ENCODE measurements around the gene SLC28A3. TPM values are rescaled to one million over a fixed set of nuclear protein-coding genes. Genes with fewer than 3 reads are reported as not detected.

Gene SLC28A3
- total and polyA plus RNA-seq, 2 donors (not counting 3 experiments of a cell fraction or from before 2014, with no cell fraction given), result not detected

GRCh38 chr9:84385386-84386040, 45.0 kb upstream of the SLC28A3 start:
- intact Hi-C loops (cut with micrococcal nuclease) (no loop called here), dilution Hi-C loops (cut with MboI; ENCODE audit: extremely low pct_ligation_motif_present, low sequenced_read_pairs) (no loop called here)
- H3K9me1 ChIP-seq (replicated peaks; ENCODE audit: control insufficient read depth, extremely low read depth, insufficient read depth, low read length), result no peaks in the 10 kb centered on the region
- no TSS peak for BruUV-seq (replicated peaks)
- H3K36me3 ChIP-seq (ENCODE audit: control insufficient read depth in 2 of 2, extremely low read depth in 1 of 2, insufficient read depth in 2 of 2, low read length in 2 of 2), result no peaks in the 10 kb centered on the region
- no peaks in the 10 kb centered on the region for H4K20me1 ChIP-seq (replicated peaks; ENCODE audit: control insufficient read depth, extremely low read depth, insufficient read depth, low read length)
- no peak for DNase-seq (ENCODE audit: low read depth, low spot score)
- H2AFZ ChIP-seq (ENCODE audit: low read depth, low read length), result no peak overlapping the region
- H3K4me3 ChIP-seq (replicated peaks in 1 of 3; ENCODE audit: insufficient read depth in 1 of 3, low read depth in 1 of 3, low read length in 3 of 3), result no peak overlapping the region
- no peaks in the 10 kb centered on the region for H3K79me2 ChIP-seq (ENCODE audit: control insufficient read depth, insufficient read depth, low read length)
- H3K27ac ChIP-seq (ENCODE audit: insufficient read depth, low read depth, low read length), result no peak overlapping the region
- no peaks in the 10 kb centered on the region for H3K4me1 ChIP-seq (ENCODE audit: control insufficient read depth, extremely low read depth, insufficient read depth, low read length)
- CTCF ChIA-PET, result interaction anchor here (1.5 to 3.9 kb wide), 2 partner anchors 12 to 70 kb away, joined by 4 to 38 read pairs; no protein-coding TSS in a partner anchor
- no peak for FAIRE-seq
- H3K27me3 ChIP-seq (ENCODE audit: control insufficient read depth in 2 of 2, insufficient read depth in 2 of 2, low read length in 2 of 2), result no peaks in the 10 kb centered on the region
- no peak overlapping the region for H3K4me2 ChIP-seq (ENCODE audit: insufficient read depth, low read length)
- no peaks in the 10 kb centered on the region for H3K9me3 ChIP-seq (replicated peaks; ENCODE audit: control insufficient read depth, insufficient read depth, low read length)
- TF ChIP-seq FOS (IDR thresholded peaks at IDR 0.05; ENCODE audit: borderline replicate concordance, insufficient read depth, low read length) (no peak), POLR2A (IDR thresholded peaks at IDR 0.05; ENCODE audit: low read depth, low read length) (no peak), MYC (IDR thresholded peaks at IDR 0.05; ENCODE audit: low read depth, low read length) (no peak)
- TF ChIP-seq, protein P1, sequence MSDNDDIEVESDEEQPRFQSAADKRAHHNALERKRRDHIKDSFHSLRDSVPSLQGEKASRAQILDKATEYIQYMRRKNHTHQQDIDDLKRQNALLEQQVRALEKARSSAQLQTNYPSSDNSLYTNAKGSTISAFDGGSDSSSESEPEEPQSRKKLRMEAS (IDR thresholded peaks at IDR 0.05; ENCODE audit: insufficient read depth, insufficient read length), result no peak
- TF ChIP-seq, protein P2, sequence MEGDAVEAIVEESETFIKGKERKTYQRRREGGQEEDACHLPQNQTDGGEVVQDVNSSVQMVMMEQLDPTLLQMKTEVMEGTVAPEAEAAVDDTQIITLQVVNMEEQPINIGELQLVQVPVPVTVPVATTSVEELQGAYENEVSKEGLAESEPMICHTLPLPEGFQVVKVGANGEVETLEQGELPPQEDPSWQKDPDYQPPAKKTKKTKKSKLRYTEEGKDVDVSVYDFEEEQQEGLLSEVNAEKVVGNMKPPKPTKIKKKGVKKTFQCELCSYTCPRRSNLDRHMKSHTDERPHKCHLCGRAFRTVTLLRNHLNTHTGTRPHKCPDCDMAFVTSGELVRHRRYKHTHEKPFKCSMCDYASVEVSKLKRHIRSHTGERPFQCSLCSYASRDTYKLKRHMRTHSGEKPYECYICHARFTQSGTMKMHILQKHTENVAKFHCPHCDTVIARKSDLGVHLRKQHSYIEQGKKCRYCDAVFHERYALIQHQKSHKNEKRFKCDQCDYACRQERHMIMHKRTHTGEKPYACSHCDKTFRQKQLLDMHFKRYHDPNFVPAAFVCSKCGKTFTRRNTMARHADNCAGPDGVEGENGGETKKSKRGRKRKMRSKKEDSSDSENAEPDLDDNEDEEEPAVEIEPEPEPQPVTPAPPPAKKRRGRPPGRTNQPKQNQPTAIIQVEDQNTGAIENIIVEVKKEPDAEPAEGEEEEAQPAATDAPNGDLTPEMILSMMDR (IDR thresholded peaks at IDR 0.05; ENCODE audit: extremely low read depth in 1 of 2, insufficient read depth in 1 of 2, low read depth in 1 of 2, low read length in 2 of 2), result no peak
- H3K9ac ChIP-seq (replicated peaks; ENCODE audit: extremely low read depth, insufficient read depth, low read length), result no peak overlapping the region
- POLR2A ChIA-PET, result no interaction called here

DNA sequence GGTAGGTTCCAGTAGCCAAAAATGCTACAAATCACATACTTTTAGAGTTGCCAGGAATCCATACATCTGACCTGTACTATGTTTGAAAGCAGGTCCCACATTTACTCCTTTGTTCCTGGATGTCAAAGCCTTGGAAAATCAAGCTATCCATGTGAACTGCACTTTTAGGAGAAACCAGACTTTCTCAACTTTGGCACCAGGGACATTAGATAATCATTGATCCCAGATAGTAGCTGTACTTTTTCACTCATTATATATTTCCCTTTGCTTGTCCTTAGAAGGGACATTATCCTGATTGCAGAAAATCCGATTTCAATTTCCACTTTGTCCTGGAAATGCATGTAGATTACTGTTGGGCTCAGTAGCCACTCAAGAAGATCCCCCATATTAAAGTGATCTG, 44.1 kb upstream of the SLC28A3 start:
- H3K9me3 ChIP-seq (replicated peaks; ENCODE audit: control insufficient read depth, insufficient read depth, low read length), result no peaks in the 10 kb centered on the region
- dilution Hi-C loops (cut with MboI; ENCODE audit: extremely low pct_ligation_motif_present, low sequenced_read_pairs) (no loop called here), intact Hi-C loops (cut with micrococcal nuclease) (no loop called here)
- FAIRE-seq, result no peak
- H3K36me3 ChIP-seq (ENCODE audit: control insufficient read depth in 2 of 2, extremely low read depth in 1 of 2, insufficient read depth in 2 of 2, low read length in 2 of 2), result no peaks in the 10 kb centered on the region
- H3K27ac ChIP-seq (ENCODE audit: insufficient read depth, low read depth, low read length), result no peak overlapping the region
- H3K79me2 ChIP-seq (ENCODE audit: control insufficient read depth, insufficient read depth, low read length), result no peaks in the 10 kb centered on the region
- H3K4me1 ChIP-seq (ENCODE audit: control insufficient read depth, extremely low read depth, insufficient read depth, low read length), result no peaks in the 10 kb centered on the region
- H3K27me3 ChIP-seq (ENCODE audit: control insufficient read depth in 2 of 2, insufficient read depth in 2 of 2, low read length in 2 of 2), result no peaks in the 10 kb centered on the region
- no peaks in the 10 kb centered on the region for H3K9me1 ChIP-seq (replicated peaks; ENCODE audit: control insufficient read depth, extremely low read depth, insufficient read depth, low read length)
- ChIA-PET CTCF (interaction anchor here (1.5 kb wide), 2 partner anchors 70 to 1226 kb away, joined by 4 to 5 read pairs; no protein-coding TSS in a partner anchor), POLR2A (no interaction called here)
- H3K9ac ChIP-seq (replicated peaks; ENCODE audit: extremely low read depth, insufficient read depth, low read length), result no peak overlapping the region
- no peak for DNase-seq (ENCODE audit: low read depth, low spot score)
- H3K4me3 ChIP-seq (replicated peaks in 1 of 3; ENCODE audit: insufficient read depth in 1 of 3, low read depth in 1 of 3, low read length in 3 of 3), result no peak overlapping the region
- H2AFZ ChIP-seq (ENCODE audit: low read depth, low read length), result no peak overlapping the region
- TF ChIP-seq, protein P1 (IDR thresholded peaks at IDR 0.05; ENCODE audit: insufficient read depth, insufficient read length), result no peak
- no peak for TF ChIP-seq MYC (IDR thresholded peaks at IDR 0.05; ENCODE audit: low read depth, low read length)
- TF ChIP-seq POLR2AphosphoS5 (IDR thresholded peaks at IDR 0.05; ENCODE audit: insufficient read depth, low read depth, low read length), result no peak
- no peak for TF ChIP-seq GATA2 (IDR thresholded peaks at IDR 0.05; ENCODE audit: insufficient read depth, insufficient read length, low read depth, low read length)
- no peak for TF ChIP-seq JUN (IDR thresholded peaks at IDR 0.05; ENCODE audit: borderline replicate concordance, insufficient read depth, insufficient read length, low read depth)
- TF ChIP-seq, protein P2 (IDR thresholded peaks at IDR 0.05; ENCODE audit: extremely low read depth in 1 of 2, insufficient read depth in 1 of 2, low read depth in 1 of 2, low read length in 2 of 2), result no peak
- no peak for TF ChIP-seq FOS (IDR thresholded peaks at IDR 0.05; ENCODE audit: borderline replicate concordance, insufficient read depth, low read length)
- no peak for TF ChIP-seq EZH2 (IDR thresholded peaks at IDR 0.05; ENCODE audit: borderline replicate concordance, low read depth, low read length, severe bottlenecking)
- no peak for TF ChIP-seq POLR2A (IDR thresholded peaks at IDR 0.05; ENCODE audit: low read depth, low read length)
- no peak overlapping the region for H3K4me2 ChIP-seq (ENCODE audit: insufficient read depth, low read length)
- no peaks in the 10 kb centered on the region for H4K20me1 ChIP-seq (replicated peaks; ENCODE audit: control insufficient read depth, extremely low read depth, insufficient read depth, low read length)
- BruUV-seq (replicated peaks), result no TSS peak
